CD14-positive monocyte (primary cell): Measurements from ENCODE around the gene AKAP8. TPM values are rescaled to one million over a fixed set of nuclear protein-coding genes. Genes with fewer than 3 reads are reported as not detected.
"Not testable (repeated sequence)": the region's sequence is repeated elsewhere in the genome, so short reads cannot be mapped to it uniquely, and the experiment has no call there.

Source experiments
- DNase-seq, 3 donors: peaks; one replicate each; pipeline ENCODE4 v3.0.0-alpha.2; 2011 to 2022
- H2AFZ ChIP-seq: 2 replicates; pipeline ENCODE4 v1.6.0; 2012; ENCODE audit warnings: mild to moderate bottlenecking, low read depth, low read length, inconsistent platforms; ENCODE audit not compliant: insufficient read depth, poor library complexity, severe bottlenecking
- H3K27ac ChIP-seq, 2 donors: 1 replicate in 1 of 2; 2 replicates in 1 of 2; pipeline ENCODE4 v1.5.1; 2012 to 2013; ENCODE audit warnings: low read length in 2 of 2, control low read depth in 1 of 2, inconsistent platforms in 1 of 2, low read depth in 1 of 2, mild to moderate bottlenecking in 1 of 2
- H3K27me3 ChIP-seq, 2 donors: one replicate each; pipeline versions ENCODE4 v1.6.0 to v1.6.1; 2011 to 2013; ENCODE audit warnings: low read length in 2 of 2; ENCODE audit not compliant: control insufficient read depth in 2 of 2, insufficient read depth in 2 of 2
- H3K36me3 ChIP-seq, 2 donors: replicated peaks in 1 of 2; 1 replicate in 1 of 2; 2 replicates in 1 of 2; pipeline versions ENCODE4 v1.5.1 to v1.6.1; 2012 to 2013; ENCODE audit warnings: low read length in 2 of 2, control low read depth in 1 of 2, inconsistent platforms in 1 of 2, mild to moderate bottlenecking in 1 of 2; ENCODE audit not compliant: insufficient read depth in 2 of 2, control insufficient read depth in 1 of 2
- H3K4me1 ChIP-seq, 2 donors: 1 replicate in 1 of 2; 2 replicates in 1 of 2; pipeline versions ENCODE4 v1.5.1 to v1.6.1; 2012 to 2013; ENCODE audit warnings: low read length in 2 of 2, control low read depth in 1 of 2, inconsistent platforms in 1 of 2, mild to moderate bottlenecking in 1 of 2, moderate library complexity in 1 of 2; ENCODE audit not compliant: insufficient read depth in 2 of 2, control insufficient read depth in 1 of 2
- H3K4me2 ChIP-seq: replicated peaks from 2 replicates; pipeline ENCODE3; 2012; ENCODE audit warnings: low read length, moderate library complexity, mild to moderate bottlenecking; ENCODE audit not compliant: poor library complexity, severe bottlenecking; ENCODE audit errors: extremely low read depth
- H3K4me3 ChIP-seq, 3 experiments: fragments of 200-600 bp in 1 of 3; sonication (generic) in 1 of 3; replicated peaks in 1 of 3; 1 replicate in 2 of 3; 2 replicates in 1 of 3; pipeline ENCODE4 v1.5.1; 2011 to 2013; ENCODE audit warnings: low read length in 3 of 3, mild to moderate bottlenecking in 3 of 3, control low read depth in 2 of 3, low read depth in 2 of 3, inconsistent platforms in 1 of 3, moderate library complexity in 1 of 3
- H3K79me2 ChIP-seq: 2 replicates; pipeline ENCODE4 v1.6.0; 2012; ENCODE audit warnings: mild to moderate bottlenecking, control low read depth, inconsistent platforms, low read length, moderate library complexity; ENCODE audit not compliant: insufficient read depth
- H3K9ac ChIP-seq: 2 replicates; pipeline ENCODE4 v1.6.0; 2017; ENCODE audit warnings: low read length, mild to moderate bottlenecking; ENCODE audit not compliant: insufficient read depth, poor library complexity, severe bottlenecking
- H3K9me3 ChIP-seq, 2 donors: replicated peaks in 1 of 2; 1 replicate in 1 of 2; 2 replicates in 1 of 2; pipeline versions ENCODE4 v1.5.1 to v1.6.1; 2012 to 2013; ENCODE audit warnings: low read length in 2 of 2, control low read depth in 1 of 2; ENCODE audit not compliant: control insufficient read depth in 1 of 2, insufficient read depth in 1 of 2
- H4K20me1 ChIP-seq: 2 replicates; pipeline ENCODE4 v1.6.0; 2012; ENCODE audit warnings: mild to moderate bottlenecking, low read length, control low read depth, moderate library complexity; ENCODE audit not compliant: insufficient read depth
- H3K27ac Mint-ChIP-seq, 7 donors: one replicate each; pipeline ENCODE4 v1.8.0; 2020; ENCODE audit warnings: mild to moderate bottlenecking in 7 of 7, mixed read lengths in 7 of 7, moderate library complexity in 6 of 7, inconsistent platforms in 2 of 7
- H3K27me3 Mint-ChIP-seq, 3 donors: one replicate each; pipeline ENCODE4 v1.8.0; 2021 to 2022; ENCODE audit warnings: low read depth in 3 of 3, mild to moderate bottlenecking in 3 of 3, mixed read lengths in 3 of 3, moderate library complexity in 3 of 3, inconsistent platforms in 1 of 3
- H3K36me3 Mint-ChIP-seq, 2 donors: one replicate each; pipeline ENCODE4 v1.8.0; 2020; ENCODE audit warnings: mixed read lengths in 2 of 2, inconsistent platforms in 1 of 2, mild to moderate bottlenecking in 1 of 2
- H3K4me1 Mint-ChIP-seq: one replicate; pipeline ENCODE4 v1.8.0; 2020; ENCODE audit warnings: mild to moderate bottlenecking, mixed read lengths
- H3K4me3 Mint-ChIP-seq, 2 donors: one replicate each; pipeline ENCODE4 v1.8.0; 2020; ENCODE audit warnings: mild to moderate bottlenecking in 2 of 2, mixed read lengths in 2 of 2, moderate library complexity in 1 of 2
- H3K9me3 Mint-ChIP-seq, 7 donors: one replicate each; pipeline ENCODE4 v1.8.0; 2020 to 2022; ENCODE audit warnings: mixed read lengths in 7 of 7, mild to moderate bottlenecking in 6 of 7, moderate library complexity in 6 of 7, inconsistent platforms in 2 of 7
- WGBS: methylation state at CpG from one replicate; pipeline ENCODE4 v1.1.5; 2013; ENCODE audit warnings: missing lambda C conversion rate; ENCODE audit not compliant: insufficient coverage; 5-methylcytosine and 5-hydroxymethylcytosine counted together
- intact Hi-C, 2 donors: fragments of 100-400 bp; cut with micrococcal nuclease; formaldehyde crosslinking; loops; one replicate each; pipeline versions ENCODE4 v1.15.0 to v1.15.1; 2023
- polyA plus RNA-seq, 3 donors: library from polyadenylated mRNA; depleted of rRNA in 1 of 3; unstranded in 2 of 3; stranded (reverse) in 1 of 3; fragments of 300-500 nt in 2 of 3; fragments of >200 nt in 1 of 3; fragmentation: Illumina TruSeq in 2 of 3; gene quantifications; 1 replicate in 2 of 3; 2 replicates in 1 of 3; pipeline ENCODE4 v1.2.3, GENCODE V29; 2012 to 2021
- TF ChIP-seq, protein P1 (sequence below): fragments of 200-600 bp; IDR thresholded peaks from one replicate; pipeline ENCODE4 v1.8.0; 2022; ENCODE audit warnings: antibody characterized with exemption, mild to moderate bottlenecking

AKAP8 gene
- polyA plus RNA-seq, 3 donors: 8.0 to 25.9 (median 12.3) TPM

DNA sequence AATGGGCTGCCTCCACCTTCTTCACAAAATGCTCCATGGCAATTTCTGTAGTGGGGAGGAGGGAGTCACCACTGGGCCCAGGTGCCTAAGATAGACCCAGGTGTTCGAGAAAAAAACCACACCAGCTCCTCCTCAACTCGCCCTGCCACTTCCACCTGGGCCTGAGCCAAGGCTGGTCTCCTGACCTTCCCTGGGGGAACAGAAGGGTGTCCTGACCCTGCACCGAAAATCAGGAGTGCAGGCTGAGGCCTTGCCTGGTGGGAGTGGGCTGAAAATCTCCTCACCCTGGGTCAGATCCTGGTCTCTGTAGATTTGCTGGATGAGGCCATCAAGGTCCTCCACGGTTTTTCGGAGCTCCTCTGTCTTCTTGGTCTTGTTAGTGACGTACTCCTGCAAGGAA, 17.6 kb upstream of the AKAP8 start:
- intact Hi-C loops: no loop called here
- H3K36me3 Mint-ChIP-seq: peaks cover 73 to 91% of the 10 kb centered on the region in 2 donors
- peak overlapping the region in 1 of 7 donors; percentile 83 for H3K27ac Mint-ChIP-seq

GRCh38 chr19:15396436-15396835, 16.8 kb upstream of the AKAP8 start:
- H3K36me3 Mint-ChIP-seq: peaks cover 73 to 92% of the 10 kb centered on the region in 2 donors
- TF ChIP-seq, protein P1, sequence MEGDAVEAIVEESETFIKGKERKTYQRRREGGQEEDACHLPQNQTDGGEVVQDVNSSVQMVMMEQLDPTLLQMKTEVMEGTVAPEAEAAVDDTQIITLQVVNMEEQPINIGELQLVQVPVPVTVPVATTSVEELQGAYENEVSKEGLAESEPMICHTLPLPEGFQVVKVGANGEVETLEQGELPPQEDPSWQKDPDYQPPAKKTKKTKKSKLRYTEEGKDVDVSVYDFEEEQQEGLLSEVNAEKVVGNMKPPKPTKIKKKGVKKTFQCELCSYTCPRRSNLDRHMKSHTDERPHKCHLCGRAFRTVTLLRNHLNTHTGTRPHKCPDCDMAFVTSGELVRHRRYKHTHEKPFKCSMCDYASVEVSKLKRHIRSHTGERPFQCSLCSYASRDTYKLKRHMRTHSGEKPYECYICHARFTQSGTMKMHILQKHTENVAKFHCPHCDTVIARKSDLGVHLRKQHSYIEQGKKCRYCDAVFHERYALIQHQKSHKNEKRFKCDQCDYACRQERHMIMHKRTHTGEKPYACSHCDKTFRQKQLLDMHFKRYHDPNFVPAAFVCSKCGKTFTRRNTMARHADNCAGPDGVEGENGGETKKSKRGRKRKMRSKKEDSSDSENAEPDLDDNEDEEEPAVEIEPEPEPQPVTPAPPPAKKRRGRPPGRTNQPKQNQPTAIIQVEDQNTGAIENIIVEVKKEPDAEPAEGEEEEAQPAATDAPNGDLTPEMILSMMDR: no peak

More for the DNA sequence above, 17.6 kb upstream of the AKAP8 start:
- Histone ChIP-seq H4K20me1 (peaks cover 76% of the 10 kb centered on the region), H3K4me3 (no peak overlapping the region), H2AFZ (no peak overlapping the region), H3K9ac (no peak overlapping the region), H3K79me2 (peaks cover 14% of the 10 kb centered on the region), H3K4me2 (no peak overlapping the region), H3K36me3 (peaks cover 82 to 100% of the 10 kb centered on the region in 2 donors), H3K27me3 (no peaks in the 10 kb centered on the region), H3K27ac (no peak overlapping the region), H3K4me1 (no peaks in the 10 kb centered on the region), H3K9me3 (no peaks in the 10 kb centered on the region)
- 95% methylated on average over 3 of the region's 6 CpGs for WGBS
- H3K9me3 Mint-ChIP-seq: no peaks in the 10 kb centered on the region
- no peak for DNase-seq
- TF ChIP-seq, protein P1: no peak
- no peaks in the 10 kb centered on the region for H3K4me1 Mint-ChIP-seq
- no peak overlapping the region for H3K4me3 Mint-ChIP-seq
- no peaks in the 10 kb centered on the region for H3K27me3 Mint-ChIP-seq

DNA sequence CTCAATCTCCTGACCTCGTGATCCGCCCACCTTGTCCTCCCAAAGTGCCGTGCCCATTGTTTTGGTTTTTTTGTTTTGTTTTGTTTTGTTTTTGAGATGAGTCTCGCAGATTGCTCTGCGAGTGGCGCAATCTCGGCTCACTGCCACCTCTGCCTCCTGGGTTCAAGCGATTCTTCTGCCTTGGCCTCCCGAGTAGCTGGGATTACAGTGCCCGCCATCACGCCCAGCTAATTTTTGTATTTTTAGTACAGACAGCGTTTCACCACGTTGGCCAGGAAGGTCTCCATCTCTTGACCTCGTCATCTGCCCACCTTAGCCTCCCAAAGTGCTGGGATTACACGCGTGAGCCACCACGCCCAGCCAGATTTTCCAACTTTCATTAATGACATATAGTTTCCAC, 15.7 kb upstream of the AKAP8 start:
- Mint-ChIP-seq H3K27ac (peak overlapping the region in 2 of 7 donors; percentile 60 to 69), H3K36me3 (peaks cover 70 to 89% of the 10 kb centered on the region in 2 donors)
- H3K4me1 Mint-ChIP-seq, intact Hi-C loops, H2AFZ ChIP-seq, H3K27me3 ChIP-seq, H3K4me1 ChIP-seq, H3K4me2 ChIP-seq, H3K9me3 Mint-ChIP-seq, H3K4me3 ChIP-seq, DNase-seq, H3K4me3 Mint-ChIP-seq, H3K9me3 ChIP-seq, H3K9ac ChIP-seq, H3K27me3 Mint-ChIP-seq, H3K27ac ChIP-seq: not testable (repeated sequence)
- peaks cover 73 to 96% of the 10 kb centered on the region in 2 donors for H3K36me3 ChIP-seq
- peaks cover 14% of the 10 kb centered on the region for H3K79me2 ChIP-seq
- peaks cover 63% of the 10 kb centered on the region for H4K20me1 ChIP-seq
- 98% methylated on average over 16 of the region's 17 CpGs for WGBS

More at GRCh38 chr19:15396436-15396835, 16.8 kb upstream of the AKAP8 start:
- Histone ChIP-seq H3K9ac (no peak overlapping the region), H3K79me2 (peaks cover 10% of the 10 kb centered on the region), H3K4me3 (no peak overlapping the region), H4K20me1 (peaks cover 68% of the 10 kb centered on the region), H3K9me3 (no peaks in the 10 kb centered on the region), H2AFZ (no peak overlapping the region), H3K4me2 (no peak overlapping the region), H3K27ac (peak overlapping the region in 1 of 2 donors; percentile 14), H3K36me3 (peaks cover 80 to 100% of the 10 kb centered on the region in 2 donors), H3K27me3 (no peaks in the 10 kb centered on the region), H3K4me1 (no peaks in the 10 kb centered on the region)
- Mint-ChIP-seq H3K4me3 (no peak overlapping the region), H3K4me1 (no peaks in the 10 kb centered on the region), H3K27me3 (no peaks in the 10 kb centered on the region), H3K9me3 (no peaks in the 10 kb centered on the region), H3K27ac (peak overlapping the region in 2 of 7 donors; percentile 14 to 55)
- intact Hi-C loops: no loop called here
- DNase-seq: no peak
- WGBS: 95% methylated on average over 3 of the region's 3 CpGs
